Nephron (organoid): Measurements from ENCODE around the gene JMJD6.
"Not testable (repeated sequence)": the region's sequence is repeated elsewhere in the genome, so short reads cannot be mapped to it uniquely, and the experiment has no call there.

Experiments used
- H3K27ac Mint-ChIP-seq, 3 experiments: 2 replicates each; pipeline ENCODE4 v1.8.0; 2020; ENCODE audit warnings: mixed read lengths in 3 of 3, mild to moderate bottlenecking in 2 of 3, moderate library complexity in 1 of 3
- H3K27me3 Mint-ChIP-seq: 2 replicates; pipeline ENCODE4 v1.8.0; 2021; ENCODE audit warnings: low read depth, mild to moderate bottlenecking, moderate library complexity, mixed read lengths
- H3K36me3 Mint-ChIP-seq: 2 replicates; pipeline ENCODE4 v1.8.0; 2020; ENCODE audit warnings: low read depth, mixed read lengths
- H3K4me1 Mint-ChIP-seq: 2 replicates; pipeline ENCODE4 v1.8.0; 2020; ENCODE audit warnings: mixed read lengths
- H3K4me3 Mint-ChIP-seq, 3 experiments: 2 replicates each; pipeline ENCODE4 v1.8.0; 2020; ENCODE audit warnings: mild to moderate bottlenecking in 3 of 3, mixed read lengths in 3 of 3, moderate library complexity in 2 of 3
- H3K9me3 Mint-ChIP-seq: 2 replicates; pipeline ENCODE4 v1.8.0; 2020; ENCODE audit warnings: mixed read lengths
- TF ChIP-seq, protein P1 (sequence below), 3 experiments: fragments of 200-600 bp; sonication (generic); IDR thresholded peaks; one replicate each; pipeline ENCODE4 v1.5.0; 2021; ENCODE audit warnings: antibody characterized with exemption in 3 of 3; ENCODE audit not compliant: unreplicated experiment in 3 of 3

Gene JMJD6

DNA sequence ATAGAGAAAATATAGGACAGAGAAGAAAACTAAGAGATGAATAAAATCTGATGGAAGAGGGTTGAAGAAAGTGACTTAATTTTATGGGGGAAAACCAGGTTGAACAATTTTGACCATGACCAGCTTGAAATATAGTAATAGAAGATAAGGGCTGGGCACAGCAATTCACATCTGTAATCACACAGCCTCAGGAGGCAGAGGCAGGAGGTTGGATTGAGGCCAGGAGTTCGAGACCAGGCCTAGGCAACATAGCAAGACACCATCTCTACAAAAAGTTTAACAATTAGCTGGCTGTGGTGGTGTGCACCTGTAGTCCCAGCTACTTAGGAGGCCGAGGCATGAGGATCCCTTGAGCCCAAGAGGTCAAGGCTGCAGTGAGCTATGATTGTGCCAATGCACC, 24.3 kb downstream of the JMJD6 start:
- Mint-ChIP-seq H3K4me1 (peaks cover 61% of the 10 kb centered on the region), H3K27me3 (no peaks in the 10 kb centered on the region), H3K9me3 (no peaks in the 10 kb centered on the region), H3K27ac (peak overlapping the region; percentile 70 to 90 (median 87)), H3K4me3 (peak overlapping the region in 1 of 3 experiments; percentile 39), H3K36me3 (no peaks in the 10 kb centered on the region)
- TF ChIP-seq, protein P1, sequence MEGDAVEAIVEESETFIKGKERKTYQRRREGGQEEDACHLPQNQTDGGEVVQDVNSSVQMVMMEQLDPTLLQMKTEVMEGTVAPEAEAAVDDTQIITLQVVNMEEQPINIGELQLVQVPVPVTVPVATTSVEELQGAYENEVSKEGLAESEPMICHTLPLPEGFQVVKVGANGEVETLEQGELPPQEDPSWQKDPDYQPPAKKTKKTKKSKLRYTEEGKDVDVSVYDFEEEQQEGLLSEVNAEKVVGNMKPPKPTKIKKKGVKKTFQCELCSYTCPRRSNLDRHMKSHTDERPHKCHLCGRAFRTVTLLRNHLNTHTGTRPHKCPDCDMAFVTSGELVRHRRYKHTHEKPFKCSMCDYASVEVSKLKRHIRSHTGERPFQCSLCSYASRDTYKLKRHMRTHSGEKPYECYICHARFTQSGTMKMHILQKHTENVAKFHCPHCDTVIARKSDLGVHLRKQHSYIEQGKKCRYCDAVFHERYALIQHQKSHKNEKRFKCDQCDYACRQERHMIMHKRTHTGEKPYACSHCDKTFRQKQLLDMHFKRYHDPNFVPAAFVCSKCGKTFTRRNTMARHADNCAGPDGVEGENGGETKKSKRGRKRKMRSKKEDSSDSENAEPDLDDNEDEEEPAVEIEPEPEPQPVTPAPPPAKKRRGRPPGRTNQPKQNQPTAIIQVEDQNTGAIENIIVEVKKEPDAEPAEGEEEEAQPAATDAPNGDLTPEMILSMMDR (IDR thresholded peaks at IDR 0.05; ENCODE audit: unreplicated experiment in 3 of 3): no peak

DNA sequence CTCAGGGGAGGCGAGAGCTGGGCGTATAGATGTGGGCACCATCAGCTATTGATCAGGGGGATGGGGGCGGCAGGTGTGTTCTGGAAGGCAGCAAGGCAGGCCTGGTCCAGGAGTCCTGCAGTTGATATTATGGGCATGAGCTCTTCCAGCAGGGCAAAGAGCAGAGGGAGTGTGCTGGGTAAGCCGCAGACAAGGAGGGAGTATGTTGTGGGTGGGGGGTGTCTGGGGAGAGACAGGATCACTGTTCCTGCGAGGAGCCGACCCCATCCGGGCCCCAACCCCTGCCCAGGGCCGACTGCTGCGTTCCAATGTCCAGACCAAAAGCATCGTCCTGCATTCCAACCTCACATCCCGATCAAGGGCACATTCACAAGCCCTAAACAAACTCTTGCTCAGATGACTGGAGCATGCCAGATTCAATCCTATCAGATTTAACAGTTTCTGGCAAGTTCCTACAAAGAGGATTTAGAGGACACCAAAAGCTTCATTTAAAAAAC, 24.9 kb downstream of the JMJD6 start:
- Mint-ChIP-seq H3K9me3 (no peaks in the 10 kb centered on the region), H3K4me1 (peaks cover 61% of the 10 kb centered on the region), H3K36me3 (no peaks in the 10 kb centered on the region), H3K27ac (peak overlapping the region; percentile 70 to 90 (median 87)), H3K4me3 (peak overlapping the region; percentile 26 to 39 (median 37)), H3K27me3 (no peaks in the 10 kb centered on the region)
- TF ChIP-seq, protein P1 (IDR thresholded peaks at IDR 0.05; ENCODE audit: unreplicated experiment in 3 of 3): no peak

DNA sequence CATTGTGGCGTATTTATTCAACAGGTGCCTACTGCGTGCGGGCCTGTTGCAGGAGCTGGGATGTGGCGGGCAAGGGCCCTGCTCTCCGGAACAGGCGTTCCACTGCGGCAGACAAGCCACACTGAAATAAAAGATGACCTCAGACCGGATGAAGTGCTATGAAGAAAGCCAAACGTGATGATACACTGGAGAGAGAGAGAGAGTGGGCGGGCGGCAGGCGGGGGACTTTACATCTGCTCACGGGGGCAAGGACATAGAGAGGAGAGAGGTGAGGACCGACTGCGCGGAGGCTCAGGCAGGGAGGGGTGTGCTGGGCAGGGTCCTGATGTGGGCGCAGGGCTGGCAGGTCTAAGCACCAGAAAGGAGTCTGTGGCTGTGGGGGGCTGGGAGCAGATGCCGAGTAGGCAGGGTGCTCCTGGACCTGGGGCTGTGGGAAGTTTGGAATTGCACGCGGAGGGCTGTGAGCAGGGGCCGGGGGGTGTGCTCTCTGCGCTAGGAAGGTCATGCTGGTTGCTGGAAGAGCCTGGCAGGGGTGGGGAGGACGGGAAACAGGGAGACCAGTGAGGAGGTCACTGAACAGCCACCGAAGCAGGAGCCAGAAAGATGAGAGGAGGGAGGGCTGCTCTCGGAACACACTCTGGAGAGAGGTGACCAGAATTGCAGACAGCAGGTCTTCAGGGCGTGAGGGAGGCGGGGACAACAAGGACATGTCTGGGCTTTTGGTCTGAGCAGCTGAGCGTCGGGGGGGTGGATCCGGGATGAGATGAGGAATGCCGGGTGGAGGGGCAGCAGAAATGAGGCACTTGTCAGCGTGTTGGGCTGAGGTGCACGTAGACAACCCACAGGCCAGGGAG, 25.6 kb downstream of the JMJD6 start:
- no peaks in the 10 kb centered on the region for H3K36me3 Mint-ChIP-seq
- TF ChIP-seq, protein P1 (IDR thresholded peaks at IDR 0.05; ENCODE audit: unreplicated experiment in 3 of 3): no peak
- no peaks in the 10 kb centered on the region for H3K9me3 Mint-ChIP-seq
- no peaks in the 10 kb centered on the region for H3K27me3 Mint-ChIP-seq
- peak overlapping the region; percentile 70 to 90 (median 87) for H3K27ac Mint-ChIP-seq
- H3K4me1 Mint-ChIP-seq: peaks cover 63% of the 10 kb centered on the region
- H3K4me3 Mint-ChIP-seq: peak overlapping the region; percentile 26 to 39 (median 37)

DNA sequence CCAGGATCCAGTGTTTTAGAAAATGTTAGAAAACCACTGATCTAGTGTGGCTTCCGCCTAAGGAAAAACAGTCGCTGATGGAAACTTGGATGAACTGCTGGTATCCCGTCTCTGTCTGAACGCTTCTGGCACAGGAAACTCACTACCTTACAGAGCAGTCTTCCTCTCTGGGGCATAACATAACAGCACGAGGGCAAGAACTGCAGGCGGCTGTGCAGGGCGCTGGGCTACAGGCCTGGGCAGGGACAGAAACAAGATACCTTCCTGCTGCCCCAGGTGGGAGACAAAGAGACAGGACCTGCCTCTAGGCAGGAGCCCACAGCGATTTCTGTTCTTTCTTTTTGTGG, 26.2 kb downstream of the JMJD6 start:
- peak overlapping the region; percentile 70 to 90 (median 87) for H3K27ac Mint-ChIP-seq
- no peaks in the 10 kb centered on the region for H3K9me3 Mint-ChIP-seq
- H3K27me3 Mint-ChIP-seq: no peaks in the 10 kb centered on the region
- peaks cover 66% of the 10 kb centered on the region for H3K4me1 Mint-ChIP-seq
- peak overlapping the region; percentile 26 to 39 (median 37) for H3K4me3 Mint-ChIP-seq
- peaks cover 2% of the 10 kb centered on the region for H3K36me3 Mint-ChIP-seq
- TF ChIP-seq, protein P1 (IDR thresholded peaks at IDR 0.05; ENCODE audit: unreplicated experiment in 3 of 3): no peak

DNA sequence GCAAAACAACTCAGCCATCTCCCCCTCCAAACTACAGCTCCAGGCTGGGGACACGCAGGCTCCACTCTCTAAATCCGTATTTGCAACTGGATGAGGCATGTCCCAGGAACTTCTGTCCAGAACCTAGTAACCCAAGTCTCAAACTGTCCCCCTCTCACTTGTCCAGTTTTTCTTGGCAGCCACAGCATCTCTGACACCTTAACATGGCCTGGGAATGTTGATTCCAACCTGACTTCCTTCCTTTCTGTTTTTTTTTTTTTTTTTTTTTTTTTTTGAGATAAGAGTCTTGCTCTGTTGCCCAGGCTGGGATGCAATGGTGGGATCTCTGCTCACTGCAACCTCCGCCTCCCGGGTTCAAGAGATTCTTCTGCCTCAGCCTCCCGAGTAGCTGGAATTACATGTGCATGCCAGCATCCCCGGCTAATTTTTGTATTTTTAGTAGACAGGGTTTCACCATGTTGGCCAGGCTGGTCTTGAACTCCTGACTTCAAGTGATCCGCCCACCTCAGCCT, 27.9 kb downstream of the JMJD6 start:
- not testable (repeated sequence) for H3K36me3 Mint-ChIP-seq, H3K9me3 Mint-ChIP-seq, H3K27me3 Mint-ChIP-seq, H3K4me3 Mint-ChIP-seq
- Mint-ChIP-seq H3K27ac (peak overlapping the region in 1 of 3 experiments; percentile 16), H3K4me1 (peaks cover 63% of the 10 kb centered on the region)

DNA sequence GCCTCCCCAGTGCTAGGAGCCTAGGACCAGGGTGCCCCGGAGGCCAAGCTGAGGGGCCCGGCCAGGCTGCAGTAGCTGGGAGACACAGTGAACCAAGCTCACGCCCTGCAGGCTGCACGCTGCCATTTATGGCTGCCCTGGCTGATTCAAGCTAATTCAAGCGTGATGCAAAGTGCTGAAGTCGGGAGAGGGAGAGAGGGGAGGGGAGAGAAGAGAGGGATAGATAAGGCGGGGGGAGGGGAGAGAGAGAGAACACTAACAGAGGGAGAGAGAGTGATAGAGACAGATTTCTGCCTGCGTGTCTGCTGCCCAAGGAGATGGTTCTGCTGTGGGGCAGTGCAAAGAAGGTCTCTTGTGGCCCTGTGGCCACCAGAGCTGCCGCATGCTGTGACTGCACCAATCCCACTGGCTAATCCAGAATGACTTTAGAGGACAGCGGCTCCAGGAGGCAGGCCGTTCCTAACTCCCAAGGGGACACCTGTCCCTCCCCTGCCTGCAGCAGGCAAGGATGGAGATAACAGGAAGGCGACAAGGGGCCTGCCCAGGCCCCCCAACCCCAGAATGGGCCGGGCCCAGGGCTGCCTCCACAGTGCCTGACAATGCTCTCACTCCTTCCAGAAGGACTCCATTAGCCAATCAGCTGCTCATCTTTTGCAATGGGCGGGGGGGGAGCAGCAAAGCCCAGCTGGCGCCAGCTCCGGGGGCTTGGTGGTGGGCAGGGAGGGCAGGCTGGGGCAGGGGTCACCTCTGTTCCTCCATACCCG, 28.5 kb downstream of the JMJD6 start:
- TF ChIP-seq, protein P1 (IDR thresholded peaks at IDR 0.05; ENCODE audit: unreplicated experiment in 3 of 3): no peak
- peaks cover 4% of the 10 kb centered on the region for H3K36me3 Mint-ChIP-seq

More for the DNA sequence above, 28.5 kb downstream of the JMJD6 start:
- Mint-ChIP-seq H3K4me3 (peak overlapping the region; percentile 0 to 17 (median 6)), H3K4me1 (peaks cover 61% of the 10 kb centered on the region), H3K27me3 (no peaks in the 10 kb centered on the region), H3K27ac (peak overlapping the region; percentile 79 to 85 (median 85)), H3K9me3 (no peaks in the 10 kb centered on the region)
